Testis (tissue), 2 donors: ENCODE data around the gene PGP.

ENCODE experiments used
- CTCF ChIP-seq, 3 experiments: fragments of 450-650 bp in 2 of 3; fragments of 200-600 bp in 1 of 3; sonication (generic) in 1 of 3; IDR thresholded peaks; one replicate each; pipeline ENCODE4 v1.5.1; 2016 to 2019; ENCODE audit warnings: antibody characterized with exemption in 3 of 3, mild to moderate bottlenecking in 2 of 3, moderate library complexity in 1 of 3
- POLR2A ChIP-seq: fragments of 450-650 bp; IDR thresholded peaks from one replicate; pipeline ENCODE4 v1.6.1; 2017; ENCODE audit warnings: antibody characterized with exemption, mild to moderate bottlenecking, moderate library complexity

- TF ChIP-seq CTCF (IDR thresholded peaks at IDR 0.05) (no peak), POLR2A (no peak)
Observed at GRCh38 chr16:2244301-2244700, 29.7 kb upstream of the PGP start.
